ENCODE results near the gene LRR1.

DNA sequence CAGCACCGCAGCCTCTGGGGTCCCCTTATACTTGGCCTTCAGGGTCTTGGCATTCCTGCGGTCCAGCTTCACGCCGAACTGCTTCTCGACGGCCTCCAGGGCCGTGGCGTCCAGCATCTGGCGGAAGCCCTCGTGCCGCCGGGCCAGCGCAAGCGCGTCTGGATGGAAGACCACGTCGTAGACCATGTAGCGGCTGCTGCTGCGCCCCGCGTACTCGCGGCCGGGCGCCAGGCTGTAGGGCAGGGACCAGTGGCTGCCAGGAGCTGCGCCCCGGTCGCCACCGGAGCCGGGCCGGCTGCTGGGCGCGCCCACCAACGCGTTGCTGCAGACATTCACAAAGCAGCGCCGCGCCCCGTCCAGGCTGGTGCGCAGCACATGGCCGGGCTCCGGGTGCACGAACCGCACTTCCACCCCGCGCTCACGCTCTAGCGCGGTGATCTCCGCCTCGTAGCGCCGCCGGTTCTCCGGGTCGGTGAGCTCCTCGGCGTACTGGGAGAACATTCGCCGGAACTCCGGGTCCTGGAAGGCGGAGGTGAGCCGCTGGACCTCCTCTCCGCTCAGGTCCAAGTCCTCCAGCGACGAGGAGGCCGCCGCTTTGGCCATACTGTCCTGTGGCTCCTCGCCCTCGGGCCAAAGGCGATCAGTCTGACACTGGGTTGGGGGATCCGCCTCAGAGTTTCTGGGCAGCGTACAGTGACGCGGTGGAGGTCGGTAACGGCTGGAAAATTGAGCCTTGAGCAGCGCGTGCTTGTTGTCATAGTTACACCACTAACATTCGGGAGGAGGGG, 36.0 kb downstream of the LRR1 start, which contains the start of gene DNAAF2:
- TF ChIP-seq, protein P1, sequence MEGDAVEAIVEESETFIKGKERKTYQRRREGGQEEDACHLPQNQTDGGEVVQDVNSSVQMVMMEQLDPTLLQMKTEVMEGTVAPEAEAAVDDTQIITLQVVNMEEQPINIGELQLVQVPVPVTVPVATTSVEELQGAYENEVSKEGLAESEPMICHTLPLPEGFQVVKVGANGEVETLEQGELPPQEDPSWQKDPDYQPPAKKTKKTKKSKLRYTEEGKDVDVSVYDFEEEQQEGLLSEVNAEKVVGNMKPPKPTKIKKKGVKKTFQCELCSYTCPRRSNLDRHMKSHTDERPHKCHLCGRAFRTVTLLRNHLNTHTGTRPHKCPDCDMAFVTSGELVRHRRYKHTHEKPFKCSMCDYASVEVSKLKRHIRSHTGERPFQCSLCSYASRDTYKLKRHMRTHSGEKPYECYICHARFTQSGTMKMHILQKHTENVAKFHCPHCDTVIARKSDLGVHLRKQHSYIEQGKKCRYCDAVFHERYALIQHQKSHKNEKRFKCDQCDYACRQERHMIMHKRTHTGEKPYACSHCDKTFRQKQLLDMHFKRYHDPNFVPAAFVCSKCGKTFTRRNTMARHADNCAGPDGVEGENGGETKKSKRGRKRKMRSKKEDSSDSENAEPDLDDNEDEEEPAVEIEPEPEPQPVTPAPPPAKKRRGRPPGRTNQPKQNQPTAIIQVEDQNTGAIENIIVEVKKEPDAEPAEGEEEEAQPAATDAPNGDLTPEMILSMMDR (IDR thresholded peaks at IDR 0.05) = no peak
- no peak for TF ChIP-seq POLR2A (IDR thresholded peaks at IDR 0.05)
